ENCODE data around the gene DDX31.

Gene DDX31

DNA sequence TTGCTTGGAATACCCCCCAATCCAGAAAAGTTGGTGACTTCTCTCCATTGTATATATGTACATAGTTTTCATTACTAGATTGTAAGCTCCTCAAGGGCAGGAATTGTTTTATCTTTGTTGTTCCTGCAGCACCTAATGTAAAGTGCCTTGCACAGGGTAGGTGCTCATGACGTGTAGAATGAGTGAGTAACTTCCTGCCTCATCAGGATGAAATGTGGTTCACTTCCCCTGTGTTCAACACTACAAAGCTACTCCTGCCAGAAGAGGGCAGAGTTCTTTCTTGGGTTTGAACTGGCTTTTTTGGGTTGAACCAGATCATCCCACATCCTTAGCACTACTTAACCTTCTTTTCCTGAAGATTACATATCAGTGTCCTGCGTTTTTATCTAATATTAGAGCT, 24.4 kb upstream of the DDX31 start:
- FAIRE-seq (no peak), DNase-seq (ENCODE audit: insufficient read length, low spot score) (no peak)
- TF ChIP-seq, protein P1, sequence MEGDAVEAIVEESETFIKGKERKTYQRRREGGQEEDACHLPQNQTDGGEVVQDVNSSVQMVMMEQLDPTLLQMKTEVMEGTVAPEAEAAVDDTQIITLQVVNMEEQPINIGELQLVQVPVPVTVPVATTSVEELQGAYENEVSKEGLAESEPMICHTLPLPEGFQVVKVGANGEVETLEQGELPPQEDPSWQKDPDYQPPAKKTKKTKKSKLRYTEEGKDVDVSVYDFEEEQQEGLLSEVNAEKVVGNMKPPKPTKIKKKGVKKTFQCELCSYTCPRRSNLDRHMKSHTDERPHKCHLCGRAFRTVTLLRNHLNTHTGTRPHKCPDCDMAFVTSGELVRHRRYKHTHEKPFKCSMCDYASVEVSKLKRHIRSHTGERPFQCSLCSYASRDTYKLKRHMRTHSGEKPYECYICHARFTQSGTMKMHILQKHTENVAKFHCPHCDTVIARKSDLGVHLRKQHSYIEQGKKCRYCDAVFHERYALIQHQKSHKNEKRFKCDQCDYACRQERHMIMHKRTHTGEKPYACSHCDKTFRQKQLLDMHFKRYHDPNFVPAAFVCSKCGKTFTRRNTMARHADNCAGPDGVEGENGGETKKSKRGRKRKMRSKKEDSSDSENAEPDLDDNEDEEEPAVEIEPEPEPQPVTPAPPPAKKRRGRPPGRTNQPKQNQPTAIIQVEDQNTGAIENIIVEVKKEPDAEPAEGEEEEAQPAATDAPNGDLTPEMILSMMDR (IDR thresholded peaks at IDR 0.05; ENCODE audit: insufficient read depth, missing control alignments) = peak; percentile 23

DNA sequence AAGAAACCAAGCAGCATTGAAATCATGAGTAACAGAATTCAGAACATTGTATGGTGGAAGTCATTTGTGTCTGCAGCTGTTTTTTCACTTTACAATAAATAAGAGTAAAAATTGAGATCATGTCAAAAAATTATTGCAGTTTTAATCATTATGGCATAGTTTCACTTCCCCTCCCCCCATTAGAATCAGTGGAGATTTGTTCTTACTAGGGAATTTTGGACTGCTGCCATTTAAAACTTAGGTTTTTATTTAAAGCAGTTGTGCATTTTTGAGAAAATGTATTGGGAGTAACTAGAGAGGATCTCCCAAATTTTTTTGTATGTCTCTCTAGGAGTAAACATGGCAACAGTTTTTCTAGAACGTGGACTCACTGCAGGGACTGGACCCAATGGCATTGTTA, 20.9 kb upstream of the DDX31 start:
- DNase-seq (ENCODE audit: insufficient read length, low spot score) = no peak
- TF ChIP-seq, protein P1 (IDR thresholded peaks at IDR 0.05; ENCODE audit: insufficient read depth, missing control alignments) = no peak
- no peak for FAIRE-seq

DNA sequence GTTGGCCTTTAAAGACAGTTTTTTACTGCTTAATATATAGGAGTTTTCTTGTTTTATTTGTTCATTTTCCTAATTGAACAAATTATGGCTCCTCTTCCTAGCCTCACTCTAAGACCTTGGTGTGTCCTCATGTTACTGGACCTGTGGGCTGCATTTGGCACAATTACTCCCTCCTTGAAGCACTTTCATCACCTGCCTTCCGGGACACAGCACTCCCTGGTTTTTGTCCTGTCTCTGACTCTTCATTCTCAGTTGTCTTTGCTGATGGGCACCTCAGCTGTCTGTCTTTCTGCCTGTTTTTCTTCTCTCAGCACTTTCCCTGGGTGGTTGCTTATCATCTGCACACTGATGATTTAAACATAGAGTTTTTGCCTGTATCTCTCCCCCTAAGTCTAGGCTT, 14.1 kb upstream of the DDX31 start:
- no peak for DNase-seq (ENCODE audit: insufficient read length, low spot score)
- no peak for FAIRE-seq
- TF ChIP-seq, protein P1 (IDR thresholded peaks at IDR 0.05; ENCODE audit: insufficient read depth, missing control alignments) = no peak

DNA sequence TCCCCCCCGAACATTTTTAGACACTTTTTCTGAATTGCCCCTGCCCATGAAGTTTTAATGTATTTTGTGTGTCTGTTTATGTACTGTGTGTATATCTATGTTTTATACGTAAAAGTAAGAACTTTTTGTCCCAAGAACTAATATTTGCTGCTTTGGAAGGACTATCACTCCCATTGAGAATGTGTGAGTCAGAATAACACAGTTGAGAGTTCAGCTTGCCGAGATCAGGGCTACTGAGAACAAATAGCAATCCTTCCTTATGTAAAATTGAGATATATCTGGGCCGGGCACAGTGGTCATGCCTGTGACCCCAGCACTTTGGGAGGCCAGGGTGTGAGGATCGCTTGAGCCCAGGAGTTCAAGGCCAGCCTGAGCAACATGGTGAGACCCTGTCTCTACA, 11.8 kb upstream of the DDX31 start:
- FAIRE-seq (no peak), DNase-seq (ENCODE audit: insufficient read length, low spot score) (no peak)
- TF ChIP-seq, protein P1 (IDR thresholded peaks at IDR 0.05; ENCODE audit: insufficient read depth, missing control alignments) = no peak

DNA sequence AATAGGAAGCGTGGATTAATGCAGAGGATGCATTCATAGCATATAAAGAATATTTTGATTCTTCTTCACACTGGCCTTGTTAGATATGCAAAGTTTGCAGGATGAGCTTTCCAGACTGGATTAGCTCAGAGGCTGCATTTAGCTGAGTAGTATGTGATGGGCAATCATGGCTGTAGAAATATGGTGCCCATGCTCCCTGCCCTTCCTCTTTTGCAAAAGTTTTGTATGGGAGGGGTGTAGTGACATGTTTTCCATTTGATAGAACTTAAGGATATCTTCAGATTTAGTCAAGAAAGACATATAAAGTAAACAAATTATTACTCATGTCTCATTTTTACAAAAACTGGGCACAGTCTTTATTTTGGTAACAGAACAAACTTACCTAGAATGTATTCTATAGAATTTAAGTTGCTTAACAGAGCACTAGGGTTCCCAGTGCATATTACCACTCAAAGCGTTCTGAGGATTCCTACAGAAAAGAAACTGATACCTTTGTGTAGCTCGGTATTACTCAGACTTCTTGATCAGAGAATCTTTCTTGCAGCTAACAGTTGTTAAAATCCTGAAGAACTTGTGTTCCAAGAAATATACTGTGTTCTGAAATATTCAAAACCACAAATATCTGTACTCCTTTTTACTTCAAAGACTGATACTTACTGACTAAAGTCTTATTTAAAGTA, 10.3 kb upstream of the DDX31 start:
- TF ChIP-seq, protein P1 (IDR thresholded peaks at IDR 0.05; ENCODE audit: insufficient read depth, missing control alignments) = no peak
- FAIRE-seq (no peak), DNase-seq (ENCODE audit: insufficient read length, low spot score) (no peak)

DNA sequence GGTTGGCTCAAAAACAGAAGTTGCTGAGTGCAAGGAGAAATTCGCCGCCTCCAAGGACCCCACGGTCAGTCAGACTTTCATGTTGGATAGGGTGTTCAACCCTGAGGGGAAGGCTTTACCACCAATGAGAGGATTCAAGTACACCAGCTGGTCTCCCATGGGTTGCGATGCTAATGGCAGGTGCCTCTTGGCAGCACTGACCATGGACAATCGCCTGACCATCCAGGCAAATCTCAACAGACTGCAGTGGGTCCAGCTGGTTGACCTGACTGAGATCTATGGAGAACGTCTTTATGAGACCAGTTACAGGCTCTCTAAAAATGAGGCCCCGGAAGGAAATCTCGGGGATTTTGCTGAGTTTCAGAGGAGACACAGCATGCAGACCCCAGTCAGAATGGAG, 8.2 kb upstream of the DDX31 start:
- TF ChIP-seq, protein P1 (IDR thresholded peaks at IDR 0.05; ENCODE audit: insufficient read depth, missing control alignments) = no peak
- FAIRE-seq = no peak
- DNase-seq (ENCODE audit: insufficient read length, low spot score) = no peak

DNA sequence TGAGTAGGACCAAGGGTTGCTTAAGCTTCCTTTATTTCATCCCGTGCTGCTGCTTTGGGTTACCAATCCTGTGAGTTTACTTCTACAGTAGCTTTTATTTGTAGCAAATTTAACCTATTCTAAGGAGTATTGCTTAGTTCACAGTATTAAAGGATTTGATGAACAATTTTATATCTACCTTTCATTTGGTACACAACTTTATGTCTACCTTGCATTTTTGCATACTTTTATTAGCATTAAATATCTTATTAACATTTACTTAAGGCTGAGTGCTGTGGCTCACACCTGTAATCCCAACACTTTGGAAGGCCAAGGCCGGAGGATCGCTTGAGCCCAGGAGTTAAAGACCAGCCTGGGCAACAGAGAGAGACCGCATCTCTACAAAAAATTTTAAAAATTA, 4.7 kb upstream of the DDX31 start:
- FAIRE-seq (no peak), DNase-seq (ENCODE audit: insufficient read length, low spot score) (no peak)
- TF ChIP-seq, protein P1 (IDR thresholded peaks at IDR 0.05; ENCODE audit: insufficient read depth, missing control alignments) = no peak

Measured in D721Med (cell line).